ENCODE data around the gene WDFY3. TPM values are rescaled to one million over a fixed set of nuclear protein-coding genes. Genes with fewer than 3 reads are reported as not detected.
"Not testable (repeated sequence)": the region's sequence is repeated elsewhere in the genome, so short reads cannot be mapped to it uniquely, and the experiment has no call there.

The WDFY3 gene
- total RNA-seq, 4 donors from 2014 or later: 77.9 to 149 (median 98.3) TPM

GRCh38 chr4:84684361-84684760 is 282.1 kb downstream of the WDFY3 start:
- no peak for ATAC-seq (ENCODE audit: low FRiP score)
- DNase-seq (ENCODE audit: low spot score): no peak
- TF ChIP-seq CTCF (IDR thresholded peaks at IDR 0.05): no peak

- no peak for TF ChIP-seq CTCF (IDR thresholded peaks at IDR 0.05)
- no peak for ATAC-seq (ENCODE audit: low FRiP score)
- no peak for DNase-seq (ENCODE audit: low spot score)
Observed at GRCh38 chr4:84683064-84683850, 283.2 kb downstream of the WDFY3 start.

GRCh38 chr4:84682661-84683060 is 283.8 kb downstream of the WDFY3 start:
- not testable (repeated sequence) for DNase-seq (ENCODE audit: low spot score); ATAC-seq (ENCODE audit: low FRiP score)

- no peak for ATAC-seq (ENCODE audit: low FRiP score)
- DNase-seq (ENCODE audit: low spot score): no peak
- TF ChIP-seq CTCF (IDR thresholded peaks at IDR 0.05): no peak
Observed at GRCh38 chr4:84681486-84682274, 284.8 kb downstream of the WDFY3 start.

- DNase-seq (ENCODE audit: low spot score) (no peak), ATAC-seq (ENCODE audit: low FRiP score) (no peak)
- TF ChIP-seq CTCF (IDR thresholded peaks at IDR 0.05): no peak
Observed at GRCh38 chr4:84680956-84681355, 285.5 kb downstream of the WDFY3 start.

- no peak for DNase-seq (ENCODE audit: low spot score)
- no peak for ATAC-seq (ENCODE audit: low FRiP score)
Observed at GRCh38 chr4:84678976-84679744, 287.3 kb downstream of the WDFY3 start.

More at GRCh38 chr4:84678976-84679744, 287.3 kb downstream of the WDFY3 start:
- no peak for TF ChIP-seq CTCF (IDR thresholded peaks at IDR 0.05)

Measured in omental fat pad (tissue), 4 donors.